Neural progenitor cell (in vitro differentiated cells): Measurements from ENCODE around the gene B3GNT2. TPM values are rescaled to one million over a fixed set of nuclear protein-coding genes. Genes with fewer than 3 reads are reported as not detected.
A peak's percentile ranks its signal among the peaks of the same experiment; 100 is the strongest.

Experiments
- DNase-seq: peaks from one replicate; pipeline ENCODE4 v3.0.0-alpha.2; 2016; ENCODE audit warnings: low spot score
- H2AFZ ChIP-seq: fragments of 200-600 bp; sonication (generic); replicated peaks from 2 replicates; pipeline ENCODE4 v1.6.1; 2016; ENCODE audit warnings: antibody characterized with exemption
- H3F3A ChIP-seq: fragments of 200-600 bp; sonication (generic); 2 replicates; pipeline ENCODE4 v1.6.1; 2016; ENCODE audit warnings: antibody characterized with exemption, low read depth
- H3K27ac ChIP-seq: fragments of 200-600 bp; sonication (generic); 2 replicates; pipeline ENCODE4 v1.5.1; 2016; ENCODE audit warnings: mild to moderate bottlenecking
- H3K27me3 ChIP-seq: fragments of 200-600 bp; sonication (generic); 2 replicates; pipeline ENCODE4 v1.6.1; 2016; ENCODE audit warnings: mild to moderate bottlenecking, moderate library complexity
- H3K36me3 ChIP-seq: fragments of 200-600 bp; sonication (generic); 2 replicates; pipeline ENCODE4 v1.5.1; 2016
- H3K4me1 ChIP-seq: fragments of 200-600 bp; sonication (generic); 2 replicates; pipeline ENCODE4 v1.6.1; 2016; ENCODE audit warnings: mixed run types
- H3K4me2 ChIP-seq: fragments of 200-600 bp; sonication (generic); 2 replicates; pipeline ENCODE4 v1.6.1; 2016
- H3K4me3 ChIP-seq: fragments of 200-600 bp; sonication (generic); 2 replicates; pipeline ENCODE4 v1.5.1; 2016
- H3K79me2 ChIP-seq: fragments of 200-600 bp; sonication (generic); 2 replicates; pipeline ENCODE4 v1.6.1; 2016; ENCODE audit warnings: low read depth
- H3K9ac ChIP-seq: fragments of 200-600 bp; sonication (generic); 2 replicates; pipeline ENCODE4 v1.6.1; 2016
- H3K9me3 ChIP-seq: fragments of 200-600 bp; sonication (generic); 2 replicates; pipeline ENCODE4 v1.5.1; 2016; ENCODE audit warnings: low read depth
- H4K20me1 ChIP-seq: fragments of 200-600 bp; sonication (generic); 2 replicates; pipeline ENCODE4 v1.6.1; 2016; ENCODE audit warnings: low read depth
- H3K27ac Mint-ChIP-seq: 3 replicates; pipeline ENCODE4 v1.8.0; 2021; ENCODE audit warnings: mixed read lengths
- H3K27me3 Mint-ChIP-seq: 2 replicates; pipeline ENCODE4 v1.8.0; 2022; ENCODE audit warnings: low read depth, mild to moderate bottlenecking, inconsistent platforms, moderate library complexity, mixed read lengths; ENCODE audit not compliant: insufficient read depth
- H3K36me3 Mint-ChIP-seq: 3 replicates; pipeline ENCODE4 v1.8.0; 2021; ENCODE audit warnings: mixed read lengths
- H3K4me1 Mint-ChIP-seq: 3 replicates; pipeline ENCODE4 v1.8.0; 2021; ENCODE audit warnings: mixed read lengths
- H3K4me3 Mint-ChIP-seq: 3 replicates; pipeline ENCODE4 v1.8.0; 2021; ENCODE audit warnings: mild to moderate bottlenecking, moderate library complexity, mixed read lengths
- H3K9me3 Mint-ChIP-seq: 3 replicates; pipeline ENCODE4 v1.8.0; 2020; ENCODE audit warnings: mixed read lengths
- EZH2 ChIP-seq: fragments of 200-600 bp; sonication (generic); IDR thresholded peaks from 2 replicates; pipeline ENCODE4 v1.6.1; 2017; ENCODE audit warnings: antibody characterized with exemption, mild to moderate bottlenecking, moderate library complexity
- EZH2phosphoT487 ChIP-seq: fragments of 200-600 bp; sonication (generic); IDR thresholded peaks from 2 replicates; pipeline ENCODE4 v1.6.1; 2017; ENCODE audit warnings: antibody characterized with exemption
- total RNA-seq: library from RNA; depleted of rRNA; stranded (reverse); fragments of >200 nt; gene quantifications from 2 replicates; pipeline ENCODE4 v1.2.3, GENCODE V29; 2015; ENCODE audit warnings: low replicate concordance
- TF ChIP-seq, protein P1 (sequence below): fragments of 200-600 bp; sonication (generic); IDR thresholded peaks from 2 replicates; pipeline ENCODE4 v1.5.1; 2017; ENCODE audit warnings: antibody characterized with exemption, mild to moderate bottlenecking

B3GNT2 gene
- total RNA-seq, 1 donor from 2014 or later: 73.2 TPM

DNA sequence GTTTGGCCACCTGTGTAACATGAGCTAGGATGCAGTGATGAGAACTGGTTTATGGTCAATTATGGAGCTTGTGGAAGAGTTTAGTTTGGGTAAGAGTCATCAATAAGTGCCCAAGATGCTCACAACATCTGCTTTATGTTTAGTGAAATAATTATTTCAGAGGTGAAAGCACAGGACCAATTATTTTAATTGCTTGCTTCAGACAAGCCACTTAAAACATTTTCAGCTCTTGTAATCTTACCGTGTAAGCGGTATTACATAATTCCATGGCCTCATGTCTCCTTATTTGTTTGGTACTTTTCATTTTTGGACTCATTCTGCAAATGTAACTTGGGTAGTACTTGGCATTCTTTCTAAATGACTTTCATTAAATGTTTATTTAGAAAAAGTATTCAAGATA is 5.4 kb downstream of the B3GNT2 start:
- H3K27me3 Mint-ChIP-seq: peaks cover 3% of the 10 kb centered on the region
- Histone ChIP-seq H3K4me2 (peak overlapping the region; percentile 10), H3K4me1 (peaks cover 66% of the 10 kb centered on the region), H3K27me3 (no peaks in the 10 kb centered on the region), H3F3A (peaks cover 43% of the 10 kb centered on the region), H3K36me3 (no peaks in the 10 kb centered on the region), H3K9me3 (no peaks in the 10 kb centered on the region), H3K4me3 (no peak overlapping the region), H3K9ac (no peak overlapping the region), H2AFZ (no peak overlapping the region), H3K27ac (peak overlapping the region; percentile 48), H4K20me1 (peaks cover 99% of the 10 kb centered on the region), H3K79me2 (peaks cover 100% of the 10 kb centered on the region)
- H3K27ac Mint-ChIP-seq: no peak overlapping the region
- no peaks in the 10 kb centered on the region for H3K36me3 Mint-ChIP-seq
- no peak for DNase-seq
- no peak overlapping the region for H3K4me3 Mint-ChIP-seq
- H3K4me1 Mint-ChIP-seq: peaks cover 27% of the 10 kb centered on the region
- no peaks in the 10 kb centered on the region for H3K9me3 Mint-ChIP-seq
- TF ChIP-seq EZH2 (no peak), EZH2phosphoT487 (no peak)
- TF ChIP-seq, protein P1, sequence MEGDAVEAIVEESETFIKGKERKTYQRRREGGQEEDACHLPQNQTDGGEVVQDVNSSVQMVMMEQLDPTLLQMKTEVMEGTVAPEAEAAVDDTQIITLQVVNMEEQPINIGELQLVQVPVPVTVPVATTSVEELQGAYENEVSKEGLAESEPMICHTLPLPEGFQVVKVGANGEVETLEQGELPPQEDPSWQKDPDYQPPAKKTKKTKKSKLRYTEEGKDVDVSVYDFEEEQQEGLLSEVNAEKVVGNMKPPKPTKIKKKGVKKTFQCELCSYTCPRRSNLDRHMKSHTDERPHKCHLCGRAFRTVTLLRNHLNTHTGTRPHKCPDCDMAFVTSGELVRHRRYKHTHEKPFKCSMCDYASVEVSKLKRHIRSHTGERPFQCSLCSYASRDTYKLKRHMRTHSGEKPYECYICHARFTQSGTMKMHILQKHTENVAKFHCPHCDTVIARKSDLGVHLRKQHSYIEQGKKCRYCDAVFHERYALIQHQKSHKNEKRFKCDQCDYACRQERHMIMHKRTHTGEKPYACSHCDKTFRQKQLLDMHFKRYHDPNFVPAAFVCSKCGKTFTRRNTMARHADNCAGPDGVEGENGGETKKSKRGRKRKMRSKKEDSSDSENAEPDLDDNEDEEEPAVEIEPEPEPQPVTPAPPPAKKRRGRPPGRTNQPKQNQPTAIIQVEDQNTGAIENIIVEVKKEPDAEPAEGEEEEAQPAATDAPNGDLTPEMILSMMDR: no peak

DNA sequence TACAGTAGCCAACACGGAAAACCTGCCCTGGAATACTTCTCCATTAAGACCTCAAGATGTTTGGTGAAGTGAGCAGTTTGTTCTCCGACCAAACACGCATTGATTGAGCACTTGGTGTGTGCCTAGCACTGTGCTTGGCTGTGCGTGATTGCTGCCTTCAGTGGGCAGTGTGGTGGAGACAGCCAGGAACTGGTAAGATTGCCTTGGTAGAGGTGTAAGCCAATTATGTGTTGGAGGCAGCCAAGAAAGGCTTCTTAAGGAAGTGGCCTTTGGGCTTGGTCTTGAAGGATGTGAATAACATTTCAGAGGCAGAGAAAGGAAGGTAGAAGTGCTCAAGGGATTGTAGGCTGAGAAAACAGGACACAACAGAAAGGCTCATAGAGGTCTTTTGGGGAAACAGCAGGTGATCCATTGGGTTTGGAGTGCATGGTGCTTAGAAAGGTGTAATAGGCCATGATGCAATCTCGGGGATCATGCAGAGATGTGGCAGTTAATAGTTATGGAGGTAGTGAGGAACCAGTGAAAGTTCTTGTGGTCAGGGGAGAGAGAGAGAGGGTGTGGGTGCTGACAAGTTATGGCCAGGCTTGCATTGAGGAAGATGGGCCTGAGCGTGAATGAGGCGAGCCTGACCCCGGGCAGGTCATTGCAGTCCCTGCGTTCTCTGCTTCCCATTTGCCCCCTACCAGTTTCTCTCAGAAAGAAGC is 6.3 kb downstream of the B3GNT2 start:
- no peaks in the 10 kb centered on the region for H3K27me3 ChIP-seq
- H3K4me3 Mint-ChIP-seq: no peak overlapping the region
- H3K9me3 Mint-ChIP-seq: peaks cover 4% of the 10 kb centered on the region
- peak overlapping the region; percentile 48 for H3K27ac ChIP-seq
- peaks cover 38% of the 10 kb centered on the region for H3F3A ChIP-seq
- peaks cover 27% of the 10 kb centered on the region for H3K4me1 Mint-ChIP-seq
- no peak overlapping the region for H3K27ac Mint-ChIP-seq
- H2AFZ ChIP-seq: no peak overlapping the region
- peaks cover 3% of the 10 kb centered on the region for H3K36me3 Mint-ChIP-seq
- no peaks in the 10 kb centered on the region for H3K9me3 ChIP-seq
- H3K9ac ChIP-seq: no peak overlapping the region
- H3K4me2 ChIP-seq: peak overlapping the region; percentile 10
- H3K27me3 Mint-ChIP-seq: peaks cover 2% of the 10 kb centered on the region
- no peak overlapping the region for H3K4me3 ChIP-seq
- peaks cover 99% of the 10 kb centered on the region for H4K20me1 ChIP-seq
- H3K36me3 ChIP-seq: peaks cover 4% of the 10 kb centered on the region
- TF ChIP-seq, protein P1: no peak
- TF ChIP-seq EZH2phosphoT487: no peak
- TF ChIP-seq EZH2: no peak
- DNase-seq: no peak
- peaks cover 100% of the 10 kb centered on the region for H3K79me2 ChIP-seq
- H3K4me1 ChIP-seq: peaks cover 71% of the 10 kb centered on the region

GRCh38 chr2:62202729-62203128 is 6.8 kb downstream of the B3GNT2 start:
- no peaks in the 10 kb centered on the region for H3K27me3 Mint-ChIP-seq
- H3K9me3 Mint-ChIP-seq: peaks cover 4% of the 10 kb centered on the region
- DNase-seq: no peak
- Histone ChIP-seq H4K20me1 (peaks cover 99% of the 10 kb centered on the region), H3K79me2 (peaks cover 100% of the 10 kb centered on the region), H3K4me2 (peak overlapping the region; percentile 10), H3K36me3 (peaks cover 4% of the 10 kb centered on the region), H3F3A (peaks cover 32% of the 10 kb centered on the region), H3K4me3 (no peak overlapping the region), H3K27me3 (no peaks in the 10 kb centered on the region), H2AFZ (no peak overlapping the region), H3K27ac (peak overlapping the region; percentile 27), H3K4me1 (peaks cover 77% of the 10 kb centered on the region), H3K9me3 (no peaks in the 10 kb centered on the region), H3K9ac (no peak overlapping the region)
- no peak overlapping the region for H3K4me3 Mint-ChIP-seq
- H3K27ac Mint-ChIP-seq: no peak overlapping the region
- H3K36me3 Mint-ChIP-seq: peaks cover 5% of the 10 kb centered on the region
- no peak for TF ChIP-seq EZH2
- no peak for TF ChIP-seq EZH2phosphoT487
- TF ChIP-seq, protein P1: no peak
- peaks cover 25% of the 10 kb centered on the region for H3K4me1 Mint-ChIP-seq
